BLaER1 treated with 17β-estradiol and CSF1 and Interleukin-3, amounts not matched to agents 10 nM and 100 nM (cell line): Measurements from ENCODE around the gene CATSPER4.
A peak's percentile ranks its signal among the peaks of the same experiment; 100 is the strongest.

ENCODE experiments used
- H3K27ac ChIP-seq, 11 experiments: shearing (Covaris generic); formaldehyde crosslinking; 2 replicates each; pipeline ENCODE4 v1.8.1; 2022
- H3K27me3 ChIP-seq, 11 experiments: shearing (Covaris generic); formaldehyde crosslinking; 2 replicates each; pipeline ENCODE4 v1.8.1; 2022
- H3K36me3 ChIP-seq, 11 experiments: shearing (Covaris generic); formaldehyde crosslinking; 2 replicates each; pipeline ENCODE4 v1.8.1; 2022
- H3K4me1 ChIP-seq, 10 experiments: shearing (Covaris generic); formaldehyde crosslinking; 2 replicates each; pipeline ENCODE4 v1.8.1; 2022
- H3K4me2 ChIP-seq, 11 experiments: shearing (Covaris generic); formaldehyde crosslinking; 2 replicates each; pipeline ENCODE4 v1.8.1; 2022
- H3K4me3 ChIP-seq, 10 experiments: shearing (Covaris generic); formaldehyde crosslinking; 2 replicates each; pipeline ENCODE4 v1.8.1; 2022
- H3K9ac ChIP-seq, 11 experiments: shearing (Covaris generic); formaldehyde crosslinking; 2 replicates each; pipeline ENCODE4 v1.8.1; 2022
- H3K9me3 ChIP-seq, 11 experiments: shearing (Covaris generic); formaldehyde crosslinking; replicated peaks in 1 of 11; 2 replicates each; pipeline ENCODE4 v1.8.1; 2022
- H4K20me1 ChIP-seq, 11 experiments: shearing (Covaris generic); formaldehyde crosslinking; 2 replicates each; pipeline ENCODE4 v1.8.1; 2022
- Cebpa-rat ChIP-seq, 11 experiments: shearing (Covaris generic); IDR thresholded peaks; 2 replicates each; pipeline ENCODE4 v1.8.1; 2022

The CATSPER4 gene

GRCh38 chr1:26162220-26162709 is 28.1 kb upstream of the CATSPER4 start:
- Histone ChIP-seq H4K20me1 (no peaks in the 10 kb centered on the region), H3K4me1 (peaks cover 47 to 85% (median 77%) of the 10 kb centered on the region in 10 experiments), H3K9ac (peak overlapping the region; percentile 62 to 87 (median 79); a peak in 21 of 22 replicates), H3K9me3 (no peaks in the 10 kb centered on the region), H3K27ac (peak overlapping the region in 9 of 11 experiments; percentile 50 to 88 (median 83); a peak in 15 of 22 replicates), H3K27me3 (peaks cover 0 to 29% (median 6%) of the 10 kb centered on the region in 11 experiments; a peak in 9 of 22 replicates), H3K36me3 (no peaks in the 10 kb centered on the region), H3K4me3 (peak overlapping the region; percentile 53 to 68 (median 60)), H3K4me2 (peak overlapping the region; percentile 93 to 100 (median 97))
- TF ChIP-seq Cebpa-rat (IDR thresholded peaks at IDR 0.05) = no peak

GRCh38 chr1:26163684-26164035 is 26.7 kb upstream of the CATSPER4 start:
- H3K4me3 ChIP-seq = peak overlapping the region; percentile 46 to 68 (median 54)
- peak overlapping the region; percentile 74 to 95 (median 91) for H3K4me2 ChIP-seq

GRCh38 chr1:26164036-26164860 is 26.2 kb upstream of the CATSPER4 start:
- peaks cover 36 to 71% (median 63%) of the 10 kb centered on the region in 10 experiments for H3K4me1 ChIP-seq
- H3K4me2 ChIP-seq = peak overlapping the region; percentile 74 to 95 (median 91)
- H3K9me3 ChIP-seq = no peaks in the 10 kb centered on the region
- H3K4me3 ChIP-seq = peak overlapping the region; percentile 46 to 68 (median 54)
- H3K36me3 ChIP-seq = no peaks in the 10 kb centered on the region
- peak overlapping the region; percentile 47 to 75 (median 67); a peak in 21 of 22 replicates for H3K9ac ChIP-seq
- H4K20me1 ChIP-seq = no peaks in the 10 kb centered on the region
- H3K27ac ChIP-seq = peak overlapping the region in 9 of 11 experiments; percentile 26 to 64 (median 48); a peak in 13 of 22 replicates
- H3K27me3 ChIP-seq = peaks cover 0 to 29% (median 6%) of the 10 kb centered on the region in 11 experiments; a peak in 9 of 22 replicates
- no peak for TF ChIP-seq Cebpa-rat (IDR thresholded peaks at IDR 0.05)

More at GRCh38 chr1:26163684-26164035, 26.7 kb upstream of the CATSPER4 start:
- H3K36me3 ChIP-seq = no peaks in the 10 kb centered on the region
- H4K20me1 ChIP-seq = no peaks in the 10 kb centered on the region
- peak overlapping the region in 10 of 11 experiments; percentile 47 to 75 (median 68); a peak in 18 of 22 replicates for H3K9ac ChIP-seq
- peak overlapping the region in 1 of 11 experiments; percentile 26; a peak in 1 of 22 replicates for H3K27ac ChIP-seq
- no peaks in the 10 kb centered on the region for H3K9me3 ChIP-seq
- TF ChIP-seq Cebpa-rat (IDR thresholded peaks at IDR 0.05) = no peak
- peaks cover 42 to 71% (median 63%) of the 10 kb centered on the region in 10 experiments for H3K4me1 ChIP-seq
- H3K27me3 ChIP-seq = peaks cover 0 to 29% (median 6%) of the 10 kb centered on the region in 11 experiments; a peak in 9 of 22 replicates

- H3K27ac ChIP-seq = peak overlapping the region in 6 of 11 experiments; percentile 26 to 64 (median 50); a peak in 7 of 22 replicates
- no peaks in the 10 kb centered on the region for H4K20me1 ChIP-seq
- no peaks in the 10 kb centered on the region for H3K36me3 ChIP-seq
- peak overlapping the region in 7 of 10 experiments; percentile 46 to 57 (median 52); a peak in 10 of 20 replicates for H3K4me3 ChIP-seq
- peak overlapping the region in 9 of 11 experiments; percentile 51 to 75 (median 68); a peak in 15 of 22 replicates for H3K9ac ChIP-seq
- no peak for TF ChIP-seq Cebpa-rat (IDR thresholded peaks at IDR 0.05)
- H3K4me1 ChIP-seq = peaks cover 27 to 66% (median 57%) of the 10 kb centered on the region in 10 experiments
- H3K4me2 ChIP-seq = peak overlapping the region; percentile 74 to 95 (median 91)
- peaks cover 0 to 26% (median 6%) of the 10 kb centered on the region in 11 experiments; a peak in 9 of 22 replicates for H3K27me3 ChIP-seq
- H3K9me3 ChIP-seq = no peaks in the 10 kb centered on the region
Measured at GRCh38 chr1:26164861-26165842, 25.2 kb upstream of the CATSPER4 start.

- H3K9me3 ChIP-seq = no peaks in the 10 kb centered on the region
- no peak overlapping the region for H3K4me2 ChIP-seq
- peaks cover 0 to 16% (median 4%) of the 10 kb centered on the region in 11 experiments; a peak in 8 of 22 replicates for H4K20me1 ChIP-seq
- no peak overlapping the region for H3K9ac ChIP-seq
- peaks cover 0 to 13% (median 6%) of the 10 kb centered on the region in 11 experiments; a peak in 8 of 22 replicates for H3K27me3 ChIP-seq
- H3K4me1 ChIP-seq = peaks cover 33 to 64% (median 57%) of the 10 kb centered on the region in 10 experiments
- peaks cover 0 to 13% (median 11%) of the 10 kb centered on the region in 11 experiments; a peak in 17 of 22 replicates for H3K36me3 ChIP-seq
- no peak overlapping the region for H3K4me3 ChIP-seq
- no peak for TF ChIP-seq Cebpa-rat (IDR thresholded peaks at IDR 0.05)
- no peak overlapping the region for H3K27ac ChIP-seq
Measured at GRCh38 chr1:26166719-26167281, 23.6 kb upstream of the CATSPER4 start.

GRCh38 chr1:26168410-26169197 is 21.8 kb upstream of the CATSPER4 start, which contains the start of gene C1orf232:
Gene C1orf232, minus strand, starts transcription at chr1:26168963. Its CDS starts 464 bp downstream, at chr1:26168499.
- Histone ChIP-seq H3K4me1 (peaks cover 32 to 52% (median 48%) of the 10 kb centered on the region in 10 experiments), H3K4me2 (peak within 1 kb of the TSS; percentile 89 to 100 (median 98)), H3K36me3 (peaks cover 0 to 24% (median 15%) of the 10 kb centered on the region in 11 experiments; a peak in 17 of 22 replicates), H3K27ac (peak within 1 kb of the TSS; percentile 52 to 96 (median 89)), H3K27me3 (no peaks in the 10 kb centered on the region; a peak in 1 of 22 replicates), H3K9ac (peak within 1 kb of the TSS; percentile 83 to 99 (median 91)), H4K20me1 (peaks cover 0 to 21% (median 4%) of the 10 kb centered on the region in 11 experiments; a peak in 8 of 22 replicates), H3K9me3 (no peaks in the 10 kb centered on the region), H3K4me3 (peak within 1 kb of the TSS; percentile 72 to 99 (median 88))
- TF ChIP-seq Cebpa-rat (IDR thresholded peaks at IDR 0.05) = no peak

GRCh38 chr1:26169198-26169554 is 21.2 kb upstream of the CATSPER4 start:
- peaks cover 0 to 21% (median 4%) of the 10 kb centered on the region in 11 experiments; a peak in 9 of 22 replicates for H4K20me1 ChIP-seq
- peak overlapping the region in 7 of 10 experiments; percentile 83 to 99 (median 88); a peak in 9 of 20 replicates for H3K4me3 ChIP-seq
- TF ChIP-seq Cebpa-rat (IDR thresholded peaks at IDR 0.05) = no peak
- peaks cover 0 to 24% (median 15%) of the 10 kb centered on the region in 11 experiments; a peak in 17 of 22 replicates for H3K36me3 ChIP-seq
- peak overlapping the region in 5 of 11 experiments; percentile 81 to 96 (median 91); a peak in 5 of 22 replicates for H3K27ac ChIP-seq
- peak overlapping the region; percentile 89 to 100 (median 98); a peak in 21 of 22 replicates for H3K4me2 ChIP-seq
- H3K27me3 ChIP-seq = no peaks in the 10 kb centered on the region
- H3K4me1 ChIP-seq = peaks cover 28 to 47% (median 42%) of the 10 kb centered on the region in 10 experiments
- H3K9ac ChIP-seq = peak overlapping the region in 7 of 11 experiments; percentile 83 to 99 (median 94); a peak in 10 of 22 replicates
- no peaks in the 10 kb centered on the region for H3K9me3 ChIP-seq
